Activated T-cell treated with anti-CD3 and anti-CD28 coated beads, Interleukin-2, amount 50 U/mL, for 72 hours (primary cell): ENCODE data around the gene RASGEF1C. TPM values are rescaled to one million over a fixed set of nuclear protein-coding genes. Genes with fewer than 3 reads are reported as not detected.

Source experiments
- ATAC-seq, 2 donors: fragments of 150-1000 bp; cut with Tn5 transposase; replicated peaks in 1 of 2; 2 replicates each; pipeline ENCODE4 v1.10.0; 2021; ENCODE audit warnings: moderate library complexity in 2 of 2, mild to moderate bottlenecking in 1 of 2
- DNase-seq, 2 donors: peaks; one replicate each; pipeline ENCODE4 v3.0.0; 2021 to 2022; ENCODE audit warnings: mixed read lengths in 1 of 2
- H3K27ac Mint-ChIP-seq: one replicate; pipeline ENCODE4 v1.8.0; 2022; ENCODE audit warnings: mild to moderate bottlenecking, moderate library complexity, mixed read lengths
- H3K27me3 Mint-ChIP-seq: one replicate; pipeline ENCODE4 v1.8.0; 2022; ENCODE audit warnings: low read depth, mixed read lengths
- H3K36me3 Mint-ChIP-seq, 2 donors: one replicate each; pipeline ENCODE4 v1.8.0; 2022; ENCODE audit warnings: mixed read lengths in 2 of 2, mild to moderate bottlenecking in 1 of 2; ENCODE audit not compliant: insufficient read depth in 2 of 2
- H3K4me1 Mint-ChIP-seq: one replicate; pipeline ENCODE4 v1.8.0; 2022; ENCODE audit warnings: low read depth, mixed read lengths
- H3K4me3 Mint-ChIP-seq, 2 donors: one replicate each; pipeline ENCODE4 v1.8.0; 2022; ENCODE audit warnings: mild to moderate bottlenecking in 2 of 2, mixed read lengths in 2 of 2, moderate library complexity in 2 of 2
- H3K9me3 Mint-ChIP-seq, 2 donors: one replicate each; pipeline ENCODE4 v1.8.0; 2022; ENCODE audit warnings: mixed read lengths in 2 of 2
- total RNA-seq, 2 donors: library from RNA; stranded (reverse); gene quantifications; one replicate each; pipeline ENCODE4 v1.2.3, GENCODE V29; 2022

RASGEF1C gene
- total RNA-seq, 2 donors from 2014 or later, result not detected

DNA sequence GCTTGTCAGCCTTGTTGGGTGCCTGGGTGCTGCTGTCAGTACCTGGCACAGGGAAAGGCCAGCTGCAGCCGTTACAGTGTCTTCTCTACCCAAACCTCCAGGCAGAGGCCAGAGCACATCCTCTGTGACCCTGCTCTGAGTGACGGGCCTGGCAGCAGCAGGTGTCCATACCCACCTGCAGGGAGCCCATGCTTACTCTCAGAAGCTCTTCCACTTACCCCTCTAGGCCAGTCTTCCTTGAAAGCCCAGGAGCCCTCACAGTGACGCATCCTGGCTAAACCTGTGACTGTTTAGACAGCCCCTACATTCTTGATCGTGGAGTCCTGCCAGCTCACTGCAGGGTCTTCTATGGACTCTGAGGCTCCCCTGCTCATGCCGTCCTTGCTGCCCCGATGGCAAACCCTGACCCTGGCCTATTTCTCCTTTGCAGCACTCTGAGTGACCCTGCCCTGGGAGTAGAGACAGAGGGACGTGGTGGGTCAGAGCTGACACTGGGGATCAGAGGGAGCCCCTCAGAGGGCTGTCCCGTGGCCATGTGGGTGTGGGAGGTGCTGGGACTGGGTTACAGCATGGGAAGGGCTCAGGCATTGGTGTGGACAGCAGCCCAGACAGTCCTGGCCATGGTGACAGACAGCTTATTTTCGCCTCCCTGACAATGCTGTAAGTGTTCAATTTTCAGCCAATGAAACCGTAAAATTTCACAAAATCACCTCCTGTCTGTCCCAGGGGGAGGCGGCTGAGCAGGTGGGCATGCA is 69.9 kb downstream of the RASGEF1C start:
- peaks cover 0 to 1% of the 10 kb centered on the region in 2 donors for H3K9me3 Mint-ChIP-seq
- H3K27me3 Mint-ChIP-seq, result no peaks in the 10 kb centered on the region
- DNase-seq (no peak), ATAC-seq (no peak)
- peaks cover 0 to 1% of the 10 kb centered on the region in 2 donors for H3K36me3 Mint-ChIP-seq
- H3K27ac Mint-ChIP-seq, result no peak overlapping the region
- H3K4me1 Mint-ChIP-seq, result peaks cover 12% of the 10 kb centered on the region
- H3K4me3 Mint-ChIP-seq, result no peak overlapping the region

- H3K4me1 Mint-ChIP-seq, result peaks cover 12% of the 10 kb centered on the region
- H3K36me3 Mint-ChIP-seq, result peaks cover 0 to 1% of the 10 kb centered on the region in 2 donors
- ATAC-seq (no peak), DNase-seq (no peak)
- H3K27ac Mint-ChIP-seq, result no peak overlapping the region
- H3K9me3 Mint-ChIP-seq, result peaks cover 0 to 1% of the 10 kb centered on the region in 2 donors
- H3K27me3 Mint-ChIP-seq, result no peaks in the 10 kb centered on the region
- no peak overlapping the region for H3K4me3 Mint-ChIP-seq
Observed at GRCh38 chr5:180138214-180138975, 70.6 kb downstream of the RASGEF1C start.

- Mint-ChIP-seq H3K9me3 (peaks cover 0 to 1% of the 10 kb centered on the region in 2 donors), H3K4me3 (no peak overlapping the region), H3K27me3 (no peaks in the 10 kb centered on the region), H3K27ac (no peak overlapping the region), H3K4me1 (peaks cover 12% of the 10 kb centered on the region), H3K36me3 (peaks cover 0 to 1% of the 10 kb centered on the region in 2 donors)
- ATAC-seq, result no peak
- no peak for DNase-seq
Observed at GRCh38 chr5:180137401-180138213, 71.4 kb downstream of the RASGEF1C start.

GRCh38 chr5:180136630-180137381 is 72.2 kb downstream of the RASGEF1C start:
- no peaks in the 10 kb centered on the region for H3K27me3 Mint-ChIP-seq
- ATAC-seq, result no peak
- H3K4me3 Mint-ChIP-seq, result no peak overlapping the region
- peaks cover 0 to 1% of the 10 kb centered on the region in 2 donors for H3K9me3 Mint-ChIP-seq
- H3K36me3 Mint-ChIP-seq, result peaks cover 0 to 1% of the 10 kb centered on the region in 2 donors
- H3K27ac Mint-ChIP-seq, result no peak overlapping the region
- H3K4me1 Mint-ChIP-seq, result peaks cover 12% of the 10 kb centered on the region
- DNase-seq, result no peak

DNA sequence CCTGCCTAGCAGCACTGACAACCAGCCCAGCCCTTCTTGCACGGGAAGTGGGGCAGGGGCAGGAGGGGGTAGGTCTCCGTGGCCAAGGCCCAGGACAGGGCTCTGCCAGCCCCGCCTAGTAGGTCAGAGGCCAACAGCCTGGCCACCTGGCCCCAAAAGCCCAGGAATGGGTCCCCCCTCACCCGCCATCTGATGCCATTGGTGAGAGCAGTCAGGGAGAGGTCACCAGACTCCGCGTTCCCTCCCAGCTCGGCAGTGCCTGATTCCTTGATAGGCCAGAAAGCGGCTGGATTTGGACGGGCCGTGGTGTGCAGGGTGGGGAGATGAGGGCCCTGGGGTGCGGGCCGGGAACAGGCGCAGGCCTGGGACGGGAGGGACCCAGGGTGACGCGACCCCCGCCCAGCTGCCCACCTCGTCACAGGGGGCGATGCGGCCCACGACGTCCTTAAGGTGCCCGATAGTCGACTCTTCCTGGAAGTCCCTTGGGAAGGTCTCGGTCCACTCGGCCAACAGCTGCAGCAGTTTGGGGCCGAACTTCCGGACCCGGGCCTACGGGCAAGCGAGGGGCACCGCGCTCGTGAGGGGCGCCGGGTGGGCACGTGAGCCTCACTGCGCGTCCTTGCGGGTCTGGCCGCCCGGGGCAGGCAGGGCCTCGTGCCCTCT is 72.9 kb downstream of the RASGEF1C start:
- no peak overlapping the region for H3K4me3 Mint-ChIP-seq
- H3K9me3 Mint-ChIP-seq, result peaks cover 0 to 1% of the 10 kb centered on the region in 2 donors
- no peak for DNase-seq
- H3K36me3 Mint-ChIP-seq, result peaks cover 0 to 1% of the 10 kb centered on the region in 2 donors
- no peaks in the 10 kb centered on the region for H3K27me3 Mint-ChIP-seq
- no peak for ATAC-seq
- H3K27ac Mint-ChIP-seq, result no peak overlapping the region
- H3K4me1 Mint-ChIP-seq, result peaks cover 12% of the 10 kb centered on the region

DNA sequence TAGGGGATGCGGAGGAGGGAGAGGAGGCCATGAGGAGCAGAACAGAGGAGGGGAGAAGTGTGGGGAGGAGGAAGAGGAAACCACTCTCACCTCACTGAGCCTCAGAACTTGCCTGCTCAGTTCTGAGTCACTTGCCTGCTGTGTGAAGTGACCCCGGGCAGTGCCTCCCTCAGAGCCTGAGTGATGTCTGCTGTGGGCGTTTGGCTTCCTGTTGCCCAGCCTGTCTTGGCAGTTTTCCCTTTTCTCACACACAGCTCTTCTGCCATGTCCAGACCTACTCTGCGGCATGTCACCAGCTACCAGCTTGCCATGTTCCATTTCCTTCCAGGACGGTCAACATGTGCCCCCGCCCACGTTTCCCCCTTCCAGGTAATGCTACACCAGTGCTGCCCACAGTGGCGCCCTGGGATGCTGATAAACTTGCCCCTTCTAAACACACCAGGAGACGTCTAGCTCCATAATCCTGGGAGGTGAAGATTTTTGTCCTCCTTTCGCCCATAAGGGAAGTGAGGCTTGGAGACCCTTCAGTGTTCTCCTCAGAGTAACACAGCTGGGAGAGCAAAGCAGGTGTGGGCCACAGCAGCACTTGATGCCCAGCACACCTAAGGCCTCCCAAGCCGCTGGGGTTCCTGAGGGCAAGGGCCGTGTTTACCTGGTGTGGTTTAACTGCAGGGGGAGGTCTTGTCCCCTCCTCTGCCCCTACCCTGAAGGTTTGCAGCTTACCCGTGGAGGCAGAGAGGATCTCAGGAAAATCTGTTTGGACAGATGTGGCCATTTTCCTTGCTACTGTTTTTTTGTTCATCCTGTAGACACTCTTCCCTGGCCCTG is 73.7 kb downstream of the RASGEF1C start:
- Mint-ChIP-seq H3K9me3 (peaks cover 0 to 1% of the 10 kb centered on the region in 2 donors), H3K36me3 (peaks cover 0 to 1% of the 10 kb centered on the region in 2 donors), H3K27ac (no peak overlapping the region), H3K4me3 (peak overlapping the region; percentile 10 to 35), H3K27me3 (no peaks in the 10 kb centered on the region), H3K4me1 (peaks cover 12% of the 10 kb centered on the region)
- ATAC-seq, result peak; percentile 97 to 98
- peak; percentile 63 to 67 for DNase-seq

DNA sequence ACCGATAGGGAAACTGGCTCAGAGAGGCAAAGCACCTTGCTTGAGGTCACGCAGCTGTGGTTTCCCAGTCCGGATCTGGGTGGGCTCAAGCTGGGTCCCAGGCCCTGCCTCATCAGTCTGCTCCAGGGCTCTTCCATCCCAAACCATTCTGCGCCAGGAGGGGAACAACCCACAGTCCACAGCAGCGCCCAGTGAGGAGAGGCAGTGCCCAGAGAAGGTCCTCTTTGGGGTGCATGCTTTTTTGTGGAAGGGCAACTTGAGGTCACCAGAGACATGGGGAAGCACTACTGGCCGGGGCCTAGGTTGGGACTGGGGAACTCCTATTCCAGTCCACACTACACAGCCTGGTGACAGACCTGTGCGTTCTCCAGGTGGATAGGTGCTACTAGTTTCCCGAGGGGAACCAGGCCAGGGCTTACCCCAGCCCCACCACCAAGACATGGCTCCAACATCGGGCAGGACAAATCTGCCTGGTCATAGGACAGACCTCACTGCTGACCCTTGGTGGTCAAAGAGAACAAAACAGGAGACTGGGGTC is 75.0 kb downstream of the RASGEF1C start:
- DNase-seq (no peak), ATAC-seq (no peak)
- H3K4me3 Mint-ChIP-seq, result no peak overlapping the region
- no peak overlapping the region for H3K27ac Mint-ChIP-seq
- no peaks in the 10 kb centered on the region for H3K27me3 Mint-ChIP-seq
- peaks cover 0 to 1% of the 10 kb centered on the region in 2 donors for H3K9me3 Mint-ChIP-seq
- peaks cover 0 to 1% of the 10 kb centered on the region in 2 donors for H3K36me3 Mint-ChIP-seq
- peaks cover 12% of the 10 kb centered on the region for H3K4me1 Mint-ChIP-seq

DNA sequence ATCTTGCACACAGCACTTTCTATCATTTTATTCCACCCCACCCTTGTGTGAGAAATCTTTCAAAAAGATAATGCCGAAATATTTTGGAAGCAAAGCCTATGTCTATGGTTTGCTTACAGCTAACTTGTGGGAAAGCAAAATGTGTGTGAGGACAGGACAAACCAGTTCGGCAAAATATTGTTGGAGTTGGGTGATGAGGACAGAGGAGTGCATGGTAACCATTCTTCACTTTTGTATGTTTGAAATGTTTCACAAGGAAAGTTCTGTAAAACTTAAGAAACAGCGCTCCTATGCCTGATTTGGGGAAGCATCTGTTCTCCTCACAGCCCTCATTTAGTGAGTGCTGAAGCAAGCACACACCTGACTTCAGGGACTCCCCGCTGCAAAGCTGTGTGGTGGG is 75.5 kb downstream of the RASGEF1C start:
- Mint-ChIP-seq H3K36me3 (peaks cover 0 to 1% of the 10 kb centered on the region in 2 donors), H3K4me1 (peaks cover 12% of the 10 kb centered on the region), H3K27ac (no peak overlapping the region), H3K4me3 (no peak overlapping the region), H3K9me3 (peaks cover 0 to 1% of the 10 kb centered on the region in 2 donors), H3K27me3 (no peaks in the 10 kb centered on the region)
- no peak for DNase-seq
- no peak for ATAC-seq

- DNase-seq, result no peak
- no peaks in the 10 kb centered on the region for H3K27me3 Mint-ChIP-seq
- ATAC-seq, result no peak
- peaks cover 0 to 1% of the 10 kb centered on the region in 2 donors for H3K9me3 Mint-ChIP-seq
- peaks cover 12% of the 10 kb centered on the region for H3K4me1 Mint-ChIP-seq
- no peak overlapping the region for H3K27ac Mint-ChIP-seq
- no peak overlapping the region for H3K4me3 Mint-ChIP-seq
- H3K36me3 Mint-ChIP-seq, result peaks cover 0 to 1% of the 10 kb centered on the region in 2 donors
Observed at GRCh38 chr5:180133060-180133459, 76.0 kb downstream of the RASGEF1C start.

- no peak for ATAC-seq
Observed at GRCh38 chr5:180130876-180131740, 77.9 kb downstream of the RASGEF1C start.

More at GRCh38 chr5:180130876-180131740, 77.9 kb downstream of the RASGEF1C start:
- DNase-seq, result no peak
- Mint-ChIP-seq H3K9me3 (peaks cover 0 to 1% of the 10 kb centered on the region in 2 donors), H3K36me3 (peaks cover 0 to 1% of the 10 kb centered on the region in 2 donors), H3K4me3 (no peak overlapping the region), H3K27me3 (peaks cover 8% of the 10 kb centered on the region), H3K4me1 (peaks cover 18% of the 10 kb centered on the region), H3K27ac (no peak overlapping the region)
